ENCODE data around the gene TNNI3K.

The TNNI3K gene

GRCh38 chr1:74199504-74199903 is 35.7 kb upstream of the TNNI3K start:
- TF ChIP-seq CTCF (IDR thresholded peaks at IDR 0.05; ENCODE audit: extremely low read depth, insufficient read depth, missing control alignments): no peak
- no peak for DNase-seq (ENCODE audit: low spot score)
- in situ Hi-C loops (cut with MboI; ENCODE audit: low pct_unique_long_range_greater_than_20kb, low sequenced_read_pairs, unreplicated experiment): no loop called here

- TF ChIP-seq CTCF (IDR thresholded peaks at IDR 0.05; ENCODE audit: extremely low read depth, insufficient read depth, missing control alignments): no peak
- in situ Hi-C loops (cut with MboI; ENCODE audit: low pct_unique_long_range_greater_than_20kb, low sequenced_read_pairs, unreplicated experiment): no loop called here
- DNase-seq (ENCODE audit: low spot score): no peak
Measured at GRCh38 chr1:74205266-74205665, 29.9 kb upstream of the TNNI3K start.

DNA sequence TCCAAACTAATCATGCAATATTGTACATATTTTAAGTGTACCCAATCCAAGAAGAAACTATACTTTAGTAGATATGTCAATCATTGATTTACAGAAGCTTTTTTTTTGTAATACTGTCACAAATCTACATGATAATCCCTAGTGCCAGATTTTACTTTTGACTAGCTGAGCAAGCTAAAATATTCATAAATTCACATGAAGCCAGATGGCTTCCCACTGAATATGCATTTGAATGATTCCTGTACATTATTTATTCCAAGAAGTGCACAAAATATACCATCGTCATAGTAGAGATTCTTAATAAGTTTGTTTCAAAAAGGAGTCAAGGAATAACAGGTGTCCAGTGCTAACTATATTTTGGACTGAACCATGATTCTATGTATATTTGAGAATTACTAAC is 20.0 kb upstream of the TNNI3K start:
- in situ Hi-C loops (cut with MboI; ENCODE audit: low pct_unique_long_range_greater_than_20kb, low sequenced_read_pairs, unreplicated experiment): no loop called here
- no peak for TF ChIP-seq CTCF (IDR thresholded peaks at IDR 0.05; ENCODE audit: extremely low read depth, insufficient read depth, missing control alignments)
- no peak for DNase-seq (ENCODE audit: low spot score)

- no peak for TF ChIP-seq CTCF (IDR thresholded peaks at IDR 0.05; ENCODE audit: extremely low read depth, insufficient read depth, missing control alignments)
- in situ Hi-C loops (cut with MboI; ENCODE audit: low pct_unique_long_range_greater_than_20kb, low sequenced_read_pairs, unreplicated experiment): no loop called here
- no peak for DNase-seq (ENCODE audit: low spot score)
Measured at GRCh38 chr1:74222701-74223100, 12.5 kb upstream of the TNNI3K start.

- TF ChIP-seq CTCF (IDR thresholded peaks at IDR 0.05; ENCODE audit: extremely low read depth, insufficient read depth, missing control alignments): no peak
- DNase-seq (ENCODE audit: low spot score): no peak
- in situ Hi-C loops (cut with MboI; ENCODE audit: low pct_unique_long_range_greater_than_20kb, low sequenced_read_pairs, unreplicated experiment): no loop called here
Measured at GRCh38 chr1:74223453-74223852, 11.7 kb upstream of the TNNI3K start.

- in situ Hi-C loops (cut with MboI; ENCODE audit: low pct_unique_long_range_greater_than_20kb, low sequenced_read_pairs, unreplicated experiment): no loop called here
- no peak for TF ChIP-seq CTCF (IDR thresholded peaks at IDR 0.05; ENCODE audit: extremely low read depth, insufficient read depth, missing control alignments)
Measured at GRCh38 chr1:74236440-74236839, 1.3 kb downstream of the TNNI3K start.

GRCh38 chr1:74237035-74237434 is 1.8 kb downstream of the TNNI3K start:
- TF ChIP-seq CTCF (IDR thresholded peaks at IDR 0.05; ENCODE audit: extremely low read depth, insufficient read depth, missing control alignments): no peak
- in situ Hi-C loops (cut with MboI; ENCODE audit: low pct_unique_long_range_greater_than_20kb, low sequenced_read_pairs, unreplicated experiment): no loop called here
- no peak for DNase-seq (ENCODE audit: low spot score)

More at GRCh38 chr1:74236440-74236839, 1.3 kb downstream of the TNNI3K start:
- DNase-seq (ENCODE audit: low spot score): no peak
